ENCODE data around the gene CRTAC1.

The CRTAC1 gene

GRCh38 chr10:98030093-98030821 lies at the start of gene CRTAC1:
CRTAC1 (minus strand) TSS chr10:98030621; CDS start chr10:98030472, 149 bp downstream.
- H3K4me3 ChIP-seq (replicated peaks; ENCODE audit: low read depth, low read length) = no peak within 1 kb of the TSS
- no peak for TF ChIP-seq CTCF (IDR thresholded peaks at IDR 0.05; ENCODE audit: low read depth, low read length, missing control alignments)
- no peak for DNase-seq (ENCODE audit: extremely low read depth, low read depth)

- TF ChIP-seq CTCF (IDR thresholded peaks at IDR 0.05; ENCODE audit: low read depth, low read length, missing control alignments) = no peak
- DNase-seq (ENCODE audit: extremely low read depth, low read depth) = no peak
Observed at GRCh38 chr10:98078774-98079173, 48.4 kb upstream of the CRTAC1 start.

GRCh38 chr10:98077223-98077622 lies 46.8 kb upstream of the CRTAC1 start:
- TF ChIP-seq CTCF (IDR thresholded peaks at IDR 0.05; ENCODE audit: low read depth, low read length, missing control alignments) = no peak
- no peak for DNase-seq (ENCODE audit: extremely low read depth, low read depth)
- H3K4me3 ChIP-seq (replicated peaks; ENCODE audit: low read depth, low read length) = no peak overlapping the region

More at GRCh38 chr10:98078774-98079173, 48.4 kb upstream of the CRTAC1 start:
- no peak overlapping the region for H3K4me3 ChIP-seq (replicated peaks; ENCODE audit: low read depth, low read length)

- TF ChIP-seq CTCF (IDR thresholded peaks at IDR 0.05; ENCODE audit: low read depth, low read length, missing control alignments) = no peak
- no peak for DNase-seq (ENCODE audit: extremely low read depth, low read depth)
- no peak overlapping the region for H3K4me3 ChIP-seq (replicated peaks; ENCODE audit: low read depth, low read length)
Observed at GRCh38 chr10:98076086-98076485, 45.7 kb upstream of the CRTAC1 start.

GRCh38 chr10:98074315-98074911 lies 44.0 kb upstream of the CRTAC1 start:
- peak; percentile 1 for DNase-seq (ENCODE audit: extremely low read depth, low read depth)
- no peak overlapping the region for H3K4me3 ChIP-seq (replicated peaks; ENCODE audit: low read depth, low read length)
- TF ChIP-seq CTCF (IDR thresholded peaks at IDR 0.05; ENCODE audit: low read depth, low read length, missing control alignments) = no peak

- no peak for TF ChIP-seq CTCF (IDR thresholded peaks at IDR 0.05; ENCODE audit: low read depth, low read length, missing control alignments)
- no peak for DNase-seq (ENCODE audit: extremely low read depth, low read depth)
- H3K4me3 ChIP-seq (replicated peaks; ENCODE audit: low read depth, low read length) = no peak overlapping the region
Observed at GRCh38 chr10:98067165-98067564, 36.7 kb upstream of the CRTAC1 start.

Measured in HFF-Myc (cell line).